Endometrial microvascular endothelial cells (primary cell): ENCODE results near the gene OSBPL9. TPM values are rescaled to one million over a fixed set of nuclear protein-coding genes. Genes with fewer than 3 reads are reported as not detected.
"Not testable (repeated sequence)": the region's sequence is repeated elsewhere in the genome, so short reads cannot be mapped to it uniquely, and the experiment has no call there.

Experiments used
- in situ Hi-C: cut with HindIII; loops from 2 replicates; pipeline ENCODE4 v1.10.0; 2017; ENCODE audit warnings: low sequenced_read_pairs, low pct_unique_long_range_greater_than_20kb; ENCODE audit errors: inconsistent ontology term
- total RNA-seq: library from RNA; depleted of rRNA; stranded (reverse); fragments of >200 nt; gene quantifications from one replicate; pipeline ENCODE4 v1.2.3, GENCODE V29; 2015; ENCODE audit errors: inconsistent ontology term

The OSBPL9 gene
- total RNA-seq, 1 donor from 2014 or later = 62.5 TPM

DNA sequence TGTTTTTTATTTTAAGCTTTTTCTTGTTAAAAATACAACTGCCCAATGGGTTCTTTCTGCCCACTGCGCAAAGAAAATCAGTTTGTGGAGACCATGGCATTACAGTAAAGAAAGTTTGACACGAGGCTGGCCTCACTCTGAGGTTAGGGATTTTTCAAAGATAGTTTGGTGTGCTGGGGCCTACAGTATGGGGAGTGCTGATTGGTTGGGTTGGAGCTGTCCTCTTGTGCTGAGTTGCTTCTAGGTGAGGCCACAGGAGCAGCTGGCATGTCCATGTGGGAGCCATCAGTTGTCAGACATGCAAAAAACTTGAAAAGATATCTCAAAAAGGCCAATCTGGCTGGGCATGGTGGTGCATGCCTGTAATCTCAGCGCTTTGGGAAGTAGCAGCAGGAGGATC is 14.0 kb downstream of the OSBPL9 start:
- in situ Hi-C loops = no loop called here

DNA sequence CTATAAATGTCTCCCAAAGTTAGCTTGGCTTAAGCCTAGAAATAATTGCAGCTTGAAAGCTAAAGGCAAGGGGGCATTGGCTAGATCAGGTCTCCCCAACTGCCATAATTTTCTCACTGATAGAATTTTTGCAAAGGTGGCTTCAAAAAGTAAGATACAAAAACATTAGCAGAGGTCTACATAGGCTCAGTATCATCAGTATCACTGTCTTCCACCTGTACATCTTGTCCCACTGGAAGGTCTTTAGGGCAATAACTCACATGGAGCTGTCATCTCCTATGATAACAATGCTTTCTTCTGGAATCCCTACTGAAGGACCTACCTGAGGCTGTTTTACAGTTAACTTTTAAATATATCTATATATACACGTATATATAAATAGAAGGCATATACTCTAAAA is 14.9 kb downstream of the OSBPL9 start:
- in situ Hi-C loops = no loop called here

DNA sequence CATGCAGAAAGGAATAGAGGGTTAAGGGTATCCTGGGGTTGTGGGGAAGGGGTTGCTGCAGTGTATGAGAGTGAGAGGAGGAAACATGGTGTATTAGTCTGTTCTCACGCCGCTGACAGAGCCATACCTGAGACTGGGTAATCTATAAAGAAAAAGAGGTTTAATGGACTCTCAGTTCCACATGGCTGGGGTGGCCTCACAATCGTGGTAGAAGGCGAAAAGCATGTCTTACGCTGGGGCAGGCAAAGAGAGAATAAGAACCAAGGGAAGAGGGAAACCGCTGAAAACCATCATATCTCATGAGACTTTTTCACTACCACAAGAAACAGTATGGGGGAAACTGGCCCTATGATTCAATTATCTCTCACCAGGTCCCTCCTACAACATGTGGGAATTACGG is 17.7 kb downstream of the OSBPL9 start:
- in situ Hi-C loops = no loop called here

DNA sequence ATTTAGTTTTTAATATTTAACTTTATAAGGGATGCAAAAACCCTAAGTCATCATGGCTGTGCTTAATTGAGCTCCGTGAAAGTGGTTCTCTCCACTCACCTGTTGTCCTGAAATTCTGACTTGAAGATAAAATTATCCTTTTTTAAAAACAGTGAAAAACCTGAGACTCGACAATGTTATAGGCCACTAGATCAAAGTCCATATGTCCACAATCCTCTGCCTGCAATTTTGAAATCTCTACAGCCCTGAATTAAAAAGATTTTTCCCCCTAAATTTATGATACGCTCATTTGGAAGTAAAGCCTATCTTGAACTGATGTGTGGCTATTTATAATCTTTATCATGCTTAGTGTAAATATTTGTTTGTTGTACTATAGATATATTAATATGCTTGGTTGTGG is 18.7 kb downstream of the OSBPL9 start:
- in situ Hi-C loops = no loop called here

DNA sequence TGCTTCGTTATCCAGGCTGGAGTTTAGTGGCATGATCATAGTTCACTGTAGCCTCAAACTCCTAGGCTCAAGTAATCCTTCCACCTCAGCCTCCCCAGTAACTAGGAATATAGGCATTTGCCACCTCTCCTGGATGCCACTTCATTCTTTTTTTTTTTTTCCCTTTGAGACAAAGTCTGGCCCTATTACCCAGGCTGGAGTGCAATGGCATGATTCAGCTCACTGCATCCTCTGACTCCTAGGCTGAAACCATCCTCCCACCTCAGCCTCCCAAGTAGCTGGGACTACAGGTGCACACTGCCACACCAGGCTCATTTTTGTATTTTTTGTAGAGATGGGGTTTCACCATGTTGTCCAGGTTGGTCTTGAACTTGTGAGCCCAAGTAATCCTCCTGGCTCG is 19.3 kb downstream of the OSBPL9 start:
- in situ Hi-C loops = no loop called here

DNA sequence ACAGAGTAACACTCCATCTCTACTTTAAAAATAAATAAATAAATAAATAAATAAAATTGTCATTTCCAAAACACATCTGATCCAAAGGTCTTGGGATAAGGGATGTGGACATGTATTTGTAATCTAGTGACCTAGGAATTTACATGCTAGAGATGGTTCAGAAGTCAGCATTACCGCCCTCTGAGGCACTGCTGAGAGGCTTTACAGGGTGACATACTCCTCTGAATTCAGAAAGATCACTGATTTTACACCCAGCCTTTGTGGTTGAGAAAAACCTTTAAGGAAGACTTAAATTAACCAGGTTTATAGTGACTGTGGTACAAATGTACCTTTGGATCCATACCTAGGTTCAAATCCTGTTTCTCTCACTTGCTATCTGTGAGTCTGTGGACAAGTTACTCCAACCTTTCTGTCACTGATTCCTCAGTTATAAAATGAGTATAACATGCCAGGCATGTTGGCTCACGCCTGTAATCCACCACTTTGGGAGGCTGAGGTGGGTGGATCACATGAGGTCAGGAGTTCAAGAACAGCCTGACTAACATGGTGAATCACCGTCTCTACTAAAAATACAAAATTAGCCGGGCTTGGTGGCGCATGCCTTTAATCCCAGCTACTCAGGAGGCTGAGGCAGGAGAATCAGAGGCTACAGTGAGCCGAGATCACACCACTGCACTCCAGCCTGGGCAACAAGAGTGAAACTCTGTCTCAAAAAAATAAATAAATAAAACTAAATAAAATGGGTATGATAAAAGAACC is 20.1 kb downstream of the OSBPL9 start:
- in situ Hi-C loops = no loop called here

DNA sequence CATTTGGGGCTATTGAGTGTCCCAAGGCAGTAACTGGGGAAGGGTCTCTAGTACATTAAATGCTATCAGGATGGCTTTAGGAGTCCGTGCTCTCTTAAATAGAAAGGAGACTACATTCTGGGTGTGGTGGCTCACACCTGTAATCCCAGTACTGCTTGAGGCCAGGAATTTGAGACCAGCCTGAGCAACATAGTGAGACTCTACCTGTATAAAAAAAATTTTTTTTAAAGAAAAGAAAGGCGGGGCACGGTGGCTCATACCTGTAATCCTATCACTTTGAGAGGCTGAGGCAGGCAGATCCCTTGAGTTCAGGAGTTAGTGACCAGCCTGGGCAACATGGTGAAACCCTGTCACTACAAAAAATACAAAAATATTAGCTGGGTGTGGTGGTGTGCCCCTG is 21.5 kb downstream of the OSBPL9 start:
- in situ Hi-C loops = no loop called here

DNA sequence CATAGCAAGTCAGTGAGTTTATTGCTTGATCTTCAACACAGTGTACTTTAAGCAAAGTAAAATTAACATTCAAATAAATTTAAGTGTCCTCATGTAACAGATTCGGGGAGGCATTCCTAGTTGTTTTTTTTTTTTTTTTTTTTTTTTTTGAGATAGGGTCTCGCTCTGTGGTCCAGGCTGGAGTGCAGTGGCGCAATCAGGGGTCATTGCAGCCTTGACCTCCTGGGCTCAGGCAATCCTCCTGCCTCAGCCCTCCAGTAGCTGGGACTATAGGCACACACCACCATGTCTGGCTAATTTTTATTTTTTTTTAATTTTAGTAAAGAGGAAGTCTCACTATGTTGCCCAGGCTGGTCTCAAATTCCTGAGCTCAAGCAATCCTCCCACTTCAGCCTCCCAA is 22.8 kb downstream of the OSBPL9 start:
- in situ Hi-C loops = no loop called here

DNA sequence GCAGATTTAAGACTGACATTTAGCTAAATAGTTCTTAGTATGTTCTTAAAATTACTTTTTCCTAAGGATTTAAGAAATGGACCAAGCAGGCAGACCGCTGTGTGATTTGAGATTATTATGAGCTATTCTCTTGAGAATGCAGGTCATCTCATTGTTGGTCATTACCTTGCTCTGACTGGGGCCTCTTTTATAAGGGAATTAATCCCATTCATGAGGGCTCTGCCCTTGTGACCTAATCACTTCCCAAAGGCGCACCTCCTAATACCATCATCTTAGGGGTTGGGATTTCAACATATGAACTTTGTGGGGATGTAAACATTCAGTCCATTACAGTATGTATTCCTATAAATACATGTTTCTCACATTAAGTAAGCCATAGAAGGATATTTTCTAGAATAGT is 24.2 kb downstream of the OSBPL9 start:
- in situ Hi-C loops = no loop called here

DNA sequence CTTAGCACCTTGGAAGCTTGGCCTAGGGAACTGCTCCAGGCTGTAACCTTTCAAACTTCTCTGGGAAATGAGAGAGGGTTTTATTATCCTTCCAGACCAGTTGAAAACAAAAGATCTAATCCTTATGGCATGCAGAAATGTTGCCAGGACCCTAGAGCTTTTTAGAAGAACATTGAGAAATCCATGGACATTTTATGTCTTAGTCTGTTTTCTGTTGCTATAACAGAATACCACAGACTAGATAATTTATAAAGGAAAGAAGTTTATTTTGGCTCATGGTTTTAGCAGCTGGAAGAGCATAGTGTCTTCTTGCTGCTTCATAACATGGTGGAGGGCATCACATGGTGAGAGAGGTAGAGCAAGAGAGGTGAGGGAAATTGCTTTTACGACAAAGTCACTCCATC is 25.8 kb downstream of the OSBPL9 start:
- in situ Hi-C loops = no loop called here

DNA sequence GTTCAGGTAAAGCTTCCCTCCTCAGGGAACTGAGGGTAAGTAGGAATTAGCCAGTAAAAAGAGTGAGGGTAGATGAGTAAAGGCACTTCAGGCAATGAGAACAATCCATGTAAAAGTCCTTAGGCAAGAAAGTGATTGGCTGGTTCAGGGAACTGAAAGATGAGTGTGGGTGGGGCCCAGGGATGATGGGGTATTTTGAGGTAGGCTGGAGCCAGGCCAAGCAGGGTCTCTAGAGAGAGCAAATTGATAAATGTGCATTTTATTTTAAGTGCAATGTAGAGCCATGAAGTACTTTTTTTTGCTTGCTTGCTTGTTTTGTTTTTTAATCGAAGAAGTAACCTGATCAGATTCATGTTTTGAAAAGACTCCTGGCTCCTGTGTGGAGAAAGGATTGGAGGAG is 26.5 kb downstream of the OSBPL9 start:
- in situ Hi-C loops = no loop called here

DNA sequence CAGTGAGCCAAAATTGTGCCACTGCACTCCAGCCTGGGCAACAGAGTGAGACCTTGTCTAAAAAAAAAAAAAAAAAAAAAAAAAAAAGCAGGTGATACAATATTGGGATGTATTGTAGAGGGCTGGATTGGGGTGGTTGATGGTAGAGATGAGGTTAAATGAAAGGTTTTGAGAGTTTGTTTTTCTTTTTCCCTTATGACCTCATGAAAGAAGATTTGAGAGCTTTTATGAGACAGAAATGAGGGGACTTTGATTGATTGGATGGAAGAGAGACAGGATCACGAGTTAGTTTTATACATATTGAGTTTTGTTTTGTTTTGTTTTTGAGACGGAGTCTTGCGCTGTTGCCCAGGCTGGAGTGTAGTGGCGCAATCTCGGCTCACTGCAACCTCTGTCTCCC is 27.1 kb downstream of the OSBPL9 start:
- in situ Hi-C loops = no loop called here

DNA sequence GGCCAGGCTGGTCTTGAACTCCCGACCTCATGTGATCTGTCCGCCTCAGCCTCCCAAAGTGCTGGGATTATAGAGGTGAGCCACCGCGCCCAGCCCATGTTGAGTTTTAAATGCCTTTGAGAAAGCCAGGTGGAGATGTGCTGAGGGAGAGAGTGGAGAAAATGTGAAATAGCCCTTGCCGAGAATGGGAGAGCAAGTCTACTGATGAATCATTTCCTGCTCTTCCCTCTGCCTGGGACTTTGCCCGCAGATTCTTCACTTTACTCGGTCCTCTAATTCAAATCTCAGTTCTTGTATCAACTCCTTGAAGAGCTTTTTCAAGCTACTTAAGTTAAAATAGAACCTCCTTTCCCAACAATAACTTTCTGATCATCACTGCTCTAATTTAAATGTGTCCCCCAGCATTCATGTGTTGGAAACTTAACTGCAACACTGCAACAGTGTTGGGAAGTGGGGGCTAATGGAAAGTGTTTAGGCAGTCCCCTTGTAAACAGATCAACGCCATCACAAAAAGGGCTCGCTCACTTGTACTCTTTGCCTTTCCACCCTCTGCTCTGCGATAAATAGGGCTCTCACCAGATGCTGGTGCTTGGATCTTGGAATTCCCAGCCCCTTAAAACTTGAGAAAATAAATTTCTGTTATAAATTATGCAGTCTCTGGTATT is 27.8 kb downstream of the OSBPL9 start:
- in situ Hi-C loops = no loop called here

DNA sequence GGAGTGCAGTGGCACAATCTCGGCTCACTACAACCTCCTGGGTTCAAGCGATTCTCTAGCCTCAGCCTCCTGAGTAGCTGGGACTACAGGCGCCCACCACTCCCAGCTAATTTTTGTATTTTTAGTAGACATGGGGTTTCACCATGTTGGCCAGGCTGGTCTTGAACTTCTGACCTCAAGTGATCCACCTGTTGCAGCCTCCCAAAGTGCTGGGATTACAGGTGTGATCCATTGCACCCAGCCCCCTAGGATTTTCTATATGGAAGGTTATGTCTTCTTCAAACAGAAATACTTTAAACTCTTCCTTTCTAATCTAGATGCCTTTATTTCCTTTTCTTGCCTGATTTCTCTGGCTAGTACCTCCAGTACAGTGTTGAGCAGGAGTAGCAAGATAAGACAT is 29.7 kb downstream of the OSBPL9 start:
- in situ Hi-C loops = not testable (repeated sequence)

DNA sequence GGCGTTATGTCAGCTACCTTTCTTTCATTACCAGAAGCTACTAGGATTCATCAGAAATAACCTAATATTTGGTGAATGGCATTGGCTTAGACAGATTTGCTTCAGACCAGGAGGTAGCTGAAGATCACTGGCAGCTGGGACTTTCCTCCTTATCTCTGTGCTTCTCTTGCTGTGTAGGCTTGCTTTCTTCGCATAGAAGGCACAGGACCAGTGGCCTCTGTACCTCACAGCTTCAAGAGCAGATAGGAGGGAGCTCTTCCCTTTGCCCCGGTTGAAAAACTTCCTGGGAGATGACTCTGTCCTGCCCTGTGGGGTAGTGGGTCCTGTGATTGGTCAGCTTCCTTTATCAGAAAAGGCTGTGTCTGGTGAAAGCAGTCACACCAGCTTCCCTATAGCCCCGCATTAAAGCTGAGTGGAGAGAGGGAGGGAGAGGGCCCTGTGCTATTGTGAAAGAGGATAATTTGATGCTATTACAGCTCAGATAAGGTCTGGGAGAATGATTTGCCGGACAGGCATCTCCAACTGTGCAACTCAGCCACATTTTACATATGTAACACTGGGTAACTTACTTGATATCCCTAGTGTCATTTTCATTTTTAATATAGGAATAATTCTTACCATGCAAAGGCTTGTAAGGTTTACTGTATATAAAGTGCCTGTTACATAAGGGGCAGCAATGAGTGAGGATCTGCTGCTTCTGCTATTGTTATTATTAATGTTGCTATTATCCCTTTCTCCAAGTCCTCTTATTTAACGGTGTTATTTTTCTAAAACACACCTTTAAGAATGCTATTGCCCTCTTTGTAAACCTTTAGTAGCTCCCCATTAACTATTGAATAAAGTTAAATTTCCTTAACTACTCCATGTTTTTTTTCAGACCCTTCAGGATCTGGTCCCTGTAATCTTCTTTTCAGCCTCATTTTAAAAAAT is 31.6 kb downstream of the OSBPL9 start:
- in situ Hi-C loops = no loop called here

DNA sequence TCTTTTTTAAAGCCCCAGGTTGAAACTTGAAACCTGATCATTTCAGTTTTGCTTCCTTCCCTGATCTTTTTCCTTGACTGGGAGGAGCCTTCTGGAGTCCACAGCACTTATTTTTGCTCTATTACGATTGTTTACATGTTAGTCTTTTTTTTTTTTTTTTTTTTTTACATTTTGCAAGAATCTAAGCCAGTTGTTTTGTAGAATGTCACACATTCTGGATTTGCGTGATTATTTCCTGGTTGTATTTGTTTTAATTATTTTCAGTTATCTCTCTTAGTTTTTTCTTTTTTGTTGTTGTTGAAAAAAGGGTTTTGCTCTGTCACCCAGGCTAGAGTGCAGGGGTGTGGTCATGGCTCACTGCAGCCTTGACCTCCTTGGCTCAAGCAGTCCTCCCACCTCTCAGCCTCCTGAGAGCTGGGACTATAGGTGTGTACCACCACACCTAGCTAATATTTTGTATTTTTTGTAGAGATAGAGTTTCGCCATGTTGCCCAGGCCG is 32.8 kb downstream of the OSBPL9 start:
- in situ Hi-C loops = no loop called here

DNA sequence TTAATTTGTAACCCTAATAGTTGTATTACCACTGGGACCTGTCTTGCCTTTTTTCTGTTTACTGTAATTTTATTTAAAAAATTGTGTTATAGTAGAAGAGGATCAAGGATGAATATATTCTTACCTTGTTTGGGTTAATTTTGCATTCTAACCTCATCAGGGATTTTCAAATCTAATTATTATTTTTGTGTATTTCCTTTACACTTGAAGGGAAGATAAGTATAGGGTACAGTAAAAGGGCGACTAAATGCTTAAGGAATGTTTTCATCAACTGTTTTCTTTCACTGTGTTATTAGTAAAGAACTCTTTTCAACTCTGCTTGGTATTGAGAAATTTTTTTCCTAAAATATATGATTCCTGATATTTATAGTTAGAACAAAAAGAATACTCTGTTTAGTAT is 33.3 kb downstream of the OSBPL9 start:
- in situ Hi-C loops = no loop called here

DNA sequence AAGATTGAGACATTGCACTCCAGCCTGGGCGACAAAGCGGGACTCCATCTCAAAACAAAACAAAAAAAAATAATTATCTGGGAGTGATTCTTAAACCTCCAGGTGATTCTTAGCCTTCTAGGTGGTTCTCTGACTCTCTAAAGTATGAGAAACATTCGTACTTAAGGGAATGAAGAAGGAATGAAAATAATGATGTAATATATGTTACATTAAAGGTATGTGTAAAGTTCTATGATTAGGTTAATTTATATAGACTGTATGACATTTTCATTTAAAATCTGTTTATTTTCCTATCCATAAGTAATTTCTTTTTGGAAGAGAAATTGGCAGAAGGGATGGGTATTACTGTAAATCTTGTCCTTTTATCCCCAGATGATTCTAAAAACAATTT is 34.7 kb downstream of the OSBPL9 start:
- in situ Hi-C loops = no loop called here

DNA sequence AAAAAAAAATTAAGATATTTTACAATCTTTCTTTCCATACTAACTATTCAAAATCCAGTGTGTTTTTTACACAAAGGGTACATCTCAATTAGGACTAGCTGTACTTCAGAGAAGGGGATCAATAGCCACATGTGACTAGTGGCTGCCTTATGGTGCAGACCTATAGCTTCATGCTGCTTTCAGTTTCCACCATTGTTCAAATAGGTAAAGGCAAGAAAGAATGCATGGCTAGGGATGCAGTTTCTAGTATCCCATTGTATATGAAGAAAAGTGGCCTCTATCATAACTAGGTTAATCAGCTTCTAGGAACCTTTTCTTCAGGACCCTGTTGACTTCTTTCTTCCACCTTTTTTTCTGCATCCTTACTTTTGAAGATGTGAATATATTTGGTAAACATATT is 35.7 kb downstream of the OSBPL9 start:
- in situ Hi-C loops = no loop called here

DNA sequence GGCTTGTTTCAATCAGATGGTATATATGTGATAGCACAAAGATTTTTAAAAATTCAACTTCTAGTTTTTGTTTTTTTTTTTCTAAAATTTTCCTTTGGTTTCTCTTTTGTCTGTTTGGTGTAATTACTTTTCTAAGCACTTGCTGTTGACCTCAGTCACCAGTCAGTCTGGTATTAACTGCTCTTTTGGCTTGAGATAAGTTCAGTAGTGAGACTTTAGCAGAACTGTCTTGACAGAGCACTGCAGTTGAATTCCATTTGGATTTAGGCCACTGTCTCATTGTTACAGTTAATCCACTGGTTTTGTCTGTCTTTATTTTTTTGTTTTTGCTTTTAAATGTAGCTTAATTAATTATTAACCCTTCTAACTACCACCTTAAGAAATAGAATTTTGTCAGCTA is 36.2 kb downstream of the OSBPL9 start:
- in situ Hi-C loops = no loop called here
